MM.1S (cell line): Measurements from ENCODE around the gene CCDC187.

Source experiments
- DNase-seq: peaks from one replicate; pipeline ENCODE4 v3.0.0-alpha.2; 2015
- H2AFZ ChIP-seq: fragments of 300-600 bp; sonication (generic); 2 replicates; pipeline ENCODE4 v1.6.0; 2016; ENCODE audit warnings: antibody characterized with exemption, low read length
- H3F3A ChIP-seq: fragments of 300-600 bp; sonication (generic); 2 replicates; pipeline ENCODE4 v1.6.1; 2016; ENCODE audit warnings: mild to moderate bottlenecking, antibody characterized with exemption, low read length, moderate library complexity, mixed read lengths; ENCODE audit not compliant: insufficient read depth
- H3K27ac ChIP-seq: fragments of 300-600 bp; sonication (generic); 2 replicates; pipeline ENCODE4 v1.5.1; 2016; ENCODE audit warnings: mild to moderate bottlenecking, low read length
- H3K27me3 ChIP-seq: fragments of 300-600 bp; sonication (generic); replicated peaks from 2 replicates; pipeline ENCODE4 v1.6.0; 2016; ENCODE audit warnings: low read length; ENCODE audit not compliant: insufficient read depth
- H3K36me3 ChIP-seq: fragments of 300-600 bp; sonication (generic); replicated peaks from 2 replicates; pipeline ENCODE4 v1.6.1; 2016; ENCODE audit warnings: mild to moderate bottlenecking, low read length, mixed read lengths; ENCODE audit not compliant: insufficient read depth
- H3K4me1 ChIP-seq: fragments of 300-600 bp; sonication (generic); 2 replicates; pipeline ENCODE4 v1.6.1; 2016; ENCODE audit warnings: low read length, mixed read lengths
- H3K4me2 ChIP-seq: fragments of 300-600 bp; sonication (generic); 2 replicates; pipeline ENCODE4 v1.6.0; 2016; ENCODE audit warnings: low read depth, low read length
- H3K4me3 ChIP-seq: fragments of 300-600 bp; sonication (generic); 2 replicates; pipeline ENCODE4 v1.5.1; 2016; ENCODE audit warnings: low read length, mixed read lengths
- H3K79me2 ChIP-seq: fragments of 300-600 bp; sonication (generic); 2 replicates; pipeline ENCODE4 v1.6.1; 2016; ENCODE audit warnings: mixed run types, low read length, mixed read lengths
- H3K9ac ChIP-seq: fragments of 300-600 bp; sonication (generic); 2 replicates; pipeline ENCODE4 v1.6.1; 2016; ENCODE audit warnings: low read length, mixed read lengths
- H3K9me2 ChIP-seq: fragments of 300-600 bp; sonication (generic); replicated peaks from 2 replicates; pipeline ENCODE4 v1.6.1; 2016; ENCODE audit warnings: mild to moderate bottlenecking, low read length, mixed read lengths; ENCODE audit not compliant: insufficient read depth
- H3K9me3 ChIP-seq: fragments of 300-600 bp; sonication (generic); replicated peaks from 2 replicates; pipeline ENCODE4 v1.6.1; 2016; ENCODE audit warnings: mild to moderate bottlenecking, low read length, mixed read lengths; ENCODE audit not compliant: insufficient read depth
- H4K20me1 ChIP-seq: fragments of 300-600 bp; sonication (generic); 2 replicates; pipeline ENCODE4 v1.6.1; 2016; ENCODE audit warnings: mild to moderate bottlenecking, low read length, moderate library complexity, mixed read lengths; ENCODE audit not compliant: insufficient read depth
- CTCF ChIP-seq: fragments of 300-600 bp; sonication (generic); IDR thresholded peaks from 2 replicates; pipeline ENCODE4 v1.5.1; 2016; ENCODE audit warnings: antibody characterized with exemption, low read length, mixed read lengths
- EZH2 ChIP-seq: fragments of 300-600 bp; sonication (generic); optimal IDR thresholded peaks from 2 replicates; pipeline ENCODE3; 2017; ENCODE audit warnings: low read depth, mild to moderate bottlenecking, antibody characterized with exemption, low read length, mixed read lengths
- EZH2phosphoT487 ChIP-seq: fragments of 300-600 bp; sonication (generic); IDR thresholded peaks from 2 replicates; pipeline ENCODE4 v1.6.1; 2018; ENCODE audit warnings: antibody characterized with exemption, low read length

The CCDC187 gene

GRCh38 chr9:136279471-136279870 is 24.4 kb downstream of the CCDC187 start:
- Histone ChIP-seq H2AFZ (no peak overlapping the region), H3K27ac (no peak overlapping the region), H3F3A (no peaks in the 10 kb centered on the region), H3K9me3 (no peaks in the 10 kb centered on the region), H3K27me3 (peaks cover 89% of the 10 kb centered on the region), H3K9ac (no peak overlapping the region), H4K20me1 (no peaks in the 10 kb centered on the region), H3K79me2 (no peaks in the 10 kb centered on the region), H3K36me3 (no peaks in the 10 kb centered on the region), H3K9me2 (no peaks in the 10 kb centered on the region), H3K4me1 (peaks cover 3% of the 10 kb centered on the region; the same call in 1 of the 2 replicates), H3K4me2 (no peak overlapping the region), H3K4me3 (no peak overlapping the region)
- TF ChIP-seq CTCF: no peak
- no peak for TF ChIP-seq EZH2phosphoT487
- no peak for TF ChIP-seq EZH2
- no peak for DNase-seq

- H3K79me2 ChIP-seq: no peaks in the 10 kb centered on the region
- H3K9me2 ChIP-seq: no peaks in the 10 kb centered on the region
- no peak for TF ChIP-seq CTCF
- no peak for TF ChIP-seq EZH2phosphoT487
- no peak for TF ChIP-seq EZH2
- H3F3A ChIP-seq: no peaks in the 10 kb centered on the region
- H2AFZ ChIP-seq: no peak overlapping the region
- H3K27me3 ChIP-seq: peaks cover 91% of the 10 kb centered on the region
- no peaks in the 10 kb centered on the region for H3K36me3 ChIP-seq
- H3K9me3 ChIP-seq: no peaks in the 10 kb centered on the region
- H3K27ac ChIP-seq: no peak overlapping the region
- no peaks in the 10 kb centered on the region for H4K20me1 ChIP-seq
- DNase-seq: no peak
- no peak overlapping the region for H3K4me2 ChIP-seq
- H3K9ac ChIP-seq: no peak overlapping the region
- peaks cover 3% of the 10 kb centered on the region; the same call in 1 of the 2 replicates for H3K4me1 ChIP-seq
- H3K4me3 ChIP-seq: no peak overlapping the region
Observed at GRCh38 chr9:136278894-136279293, 25.0 kb downstream of the CCDC187 start.

- Histone ChIP-seq H3K4me1 (no peaks in the 10 kb centered on the region; the same call in 1 of the 2 replicates), H3K79me2 (no peaks in the 10 kb centered on the region), H3K9ac (no peak overlapping the region), H4K20me1 (no peaks in the 10 kb centered on the region), H3F3A (no peaks in the 10 kb centered on the region), H3K27ac (no peak overlapping the region), H2AFZ (no peak overlapping the region), H3K4me2 (no peak overlapping the region), H3K4me3 (no peak overlapping the region), H3K27me3 (peaks cover 95% of the 10 kb centered on the region), H3K9me3 (no peaks in the 10 kb centered on the region), H3K36me3 (no peaks in the 10 kb centered on the region), H3K9me2 (no peaks in the 10 kb centered on the region)
- TF ChIP-seq EZH2phosphoT487 (no peak), CTCF (no peak), EZH2 (no peak)
- DNase-seq: no peak
Observed at GRCh38 chr9:136278221-136278620, 25.7 kb downstream of the CCDC187 start.
